Left lung (tissue), 10 donors: ENCODE results near the gene SARNP. TPM values are rescaled to one million over a fixed set of nuclear protein-coding genes. Genes with fewer than 3 reads are reported as not detected.
A peak's percentile ranks its signal among the peaks of the same experiment; 100 is the strongest.

Source experiments
- ATAC-seq: fragments of 200-7000 bp; cut with Tn5 transposase; one replicate; pipeline ENCODE4 v1.9.1; 2020; ENCODE audit warnings: moderate library complexity
- DNase-seq, 4 donors: peaks; one replicate each; pipeline ENCODE4 v3.0.0-alpha.2; 2013 to 2020
- H3K27ac ChIP-seq, 2 donors: fragments of 200-600 bp; sonication (generic) in 1 of 2; one replicate each; pipeline versions ENCODE4 v1.5.0 to v1.8.0; 2020 to 2021
- H3K27me3 ChIP-seq, 2 donors: fragments of 200-600 bp; sonication (generic) in 1 of 2; one replicate each; pipeline versions ENCODE4 v1.5.0 to v1.8.0; 2020 to 2021
- H3K36me3 ChIP-seq, 2 donors: fragments of 200-600 bp; sonication (generic) in 1 of 2; one replicate each; pipeline versions ENCODE4 v1.5.0 to v1.8.0; 2020 to 2021
- H3K4me1 ChIP-seq, 2 donors: fragments of 200-600 bp; one replicate each; pipeline ENCODE4 v1.8.0; 2021
- H3K4me3 ChIP-seq, 2 donors: fragments of 200-600 bp; sonication (generic) in 1 of 2; one replicate each; pipeline versions ENCODE4 v1.5.0 to v1.8.0; 2020 to 2021; ENCODE audit warnings: mild to moderate bottlenecking in 1 of 2
- H3K9me3 ChIP-seq, 2 donors: fragments of 200-600 bp; sonication (generic) in 1 of 2; one replicate each; pipeline versions ENCODE4 v1.5.0 to v1.8.0; 2020 to 2021
- CTCF ChIP-seq, 2 donors: fragments of 200-600 bp; sonication (generic) in 1 of 2; IDR thresholded peaks; one replicate each; pipeline versions ENCODE4 v1.5.0 to v1.8.0; 2021; ENCODE audit warnings: antibody characterized with exemption in 2 of 2
- intact Hi-C, 2 donors: fragments of 100-400 bp; cut with DNase I; formaldehyde crosslinking; loops; one replicate each; pipeline versions ENCODE4 v1.11.2 to v1.14.2; 2022
- polyA plus RNA-seq, 6 donors: library from polyadenylated mRNA; unstranded; fragments of 120-200 nt; gene quantifications; one replicate each; pipeline ENCODE4 v1.2.1, GENCODE V29; 2013; ENCODE audit not compliant: insufficient read length in 6 of 6
- total RNA-seq, 2 donors: library from RNA; stranded (reverse); fragmentation: NEBNext Ultra II Directional; extraction: Animal tissue kit (Norgen Biotek cat#: 25700); gene quantifications; one replicate each; pipeline ENCODE4 v1.2.1, GENCODE V29; 2021
- donor health status: DM: no; HTN: yes; CAD: no.
- donor health status: DM: no; HTN: no; CAD: no.

The SARNP gene
- total and polyA plus RNA-seq, 8 donors, result 49.4 to 128 (median 99.2) TPM

GRCh38 chr12:55736780-55737580 is 80.5 kb downstream of the SARNP start:
- DNase-seq (peak in 3 of 4 donors; percentile 70 to 86 (median 78)), ATAC-seq (peak; percentile 79)
- Histone ChIP-seq H3K9me3 (no peaks in the 10 kb centered on the region), H3K27me3 (peaks cover 0 to 5% of the 10 kb centered on the region in 2 donors), H3K36me3 (no peaks in the 10 kb centered on the region), H3K4me1 (peaks cover 6 to 18% of the 10 kb centered on the region in 2 donors), H3K27ac (peak overlapping the region in 1 of 2 donors; percentile 88), H3K4me3 (no peak overlapping the region)
- intact Hi-C loops, result no loop called here
- peak; percentile 62 to 86 for TF ChIP-seq CTCF (IDR thresholded peaks at IDR 0.05)

GRCh38 chr12:55736076-55736475 is 81.4 kb downstream of the SARNP start:
- no peak overlapping the region for H3K27ac ChIP-seq
- DNase-seq (no peak), ATAC-seq (no peak)
- H3K4me1 ChIP-seq, result peaks cover 6 to 26% of the 10 kb centered on the region in 2 donors
- H3K9me3 ChIP-seq, result no peaks in the 10 kb centered on the region
- no peak for TF ChIP-seq CTCF (IDR thresholded peaks at IDR 0.05)
- no peak overlapping the region for H3K4me3 ChIP-seq
- H3K27me3 ChIP-seq, result no peaks in the 10 kb centered on the region
- intact Hi-C loops, result no loop called here
- no peaks in the 10 kb centered on the region for H3K36me3 ChIP-seq

GRCh38 chr12:55734595-55734994 is 82.9 kb downstream of the SARNP start:
- Histone ChIP-seq H3K36me3 (no peaks in the 10 kb centered on the region), H3K9me3 (no peaks in the 10 kb centered on the region), H3K27me3 (no peaks in the 10 kb centered on the region), H3K27ac (no peak overlapping the region), H3K4me1 (peaks cover 12 to 40% of the 10 kb centered on the region in 2 donors), H3K4me3 (no peak overlapping the region)
- no peak for TF ChIP-seq CTCF (IDR thresholded peaks at IDR 0.05)
- intact Hi-C loops, result no loop called here
- no peak for DNase-seq
- no peak for ATAC-seq

- TF ChIP-seq CTCF (IDR thresholded peaks at IDR 0.05), result no peak
Measured at GRCh38 chr12:55733858-55734257, 83.7 kb downstream of the SARNP start.

GRCh38 chr12:55733021-55733555 is 84.4 kb downstream of the SARNP start:
- ATAC-seq (no peak), DNase-seq (no peak)
- no peaks in the 10 kb centered on the region for H3K9me3 ChIP-seq
- intact Hi-C loops, result no loop called here
- TF ChIP-seq CTCF (IDR thresholded peaks at IDR 0.05), result no peak
- no peak overlapping the region for H3K27ac ChIP-seq
- H3K4me3 ChIP-seq, result no peak overlapping the region
- H3K4me1 ChIP-seq, result peaks cover 11 to 38% of the 10 kb centered on the region in 2 donors
- no peaks in the 10 kb centered on the region for H3K27me3 ChIP-seq
- H3K36me3 ChIP-seq, result no peaks in the 10 kb centered on the region

More at GRCh38 chr12:55733858-55734257, 83.7 kb downstream of the SARNP start:
- Histone ChIP-seq H3K36me3 (no peaks in the 10 kb centered on the region), H3K4me1 (peaks cover 12 to 44% of the 10 kb centered on the region in 2 donors), H3K4me3 (no peak overlapping the region), H3K27ac (no peak overlapping the region), H3K9me3 (no peaks in the 10 kb centered on the region), H3K27me3 (no peaks in the 10 kb centered on the region)
- ATAC-seq, result no peak
- intact Hi-C loops, result no loop called here
- DNase-seq, result no peak
